WTC11 (cell line): Measurements from ENCODE around the gene XPNPEP3. TPM values are rescaled to one million over a fixed set of nuclear protein-coding genes. Genes with fewer than 3 reads are reported as not detected.

ENCODE experiments used
- ATAC-seq: fragments of 200-7000 bp; cut with Tn5 transposase; 2 replicates; pipeline ENCODE4 v1.10.0; 2021; ENCODE audit warnings: mild to moderate bottlenecking, moderate library complexity
- CTCF ChIA-PET: fragments of 300-600 bp; sonication (Branson Sonifier 250); formaldehyde crosslinking; loops from one replicate; lab custom pipeline; 2021; ENCODE audit warnings: antibody characterized with exemption; lab: Charles Lee
- POLR2A ChIA-PET: fragments of 350-600 bp; sonication (Branson Sonifier 250); formaldehyde crosslinking; loops from one replicate; lab custom pipeline; 2021; ENCODE audit warnings: antibody characterized with exemption; lab: Charles Lee
- DNase-seq: peaks from one replicate; pipeline ENCODE4 v3.0.0; 2021; ENCODE audit warnings: low spot score
- H3K27ac Mint-ChIP-seq: 2 replicates; pipeline ENCODE4 v1.8.0; 2021; ENCODE audit warnings: mixed read lengths
- H3K27me3 Mint-ChIP-seq: 2 replicates; pipeline ENCODE4 v1.8.0; 2021; ENCODE audit warnings: low read depth, mild to moderate bottlenecking, moderate library complexity, mixed read lengths
- H3K36me3 Mint-ChIP-seq: 2 replicates; pipeline ENCODE4 v1.8.0; 2021; ENCODE audit warnings: mixed read lengths
- H3K4me1 Mint-ChIP-seq: 2 replicates; pipeline ENCODE4 v1.8.0; 2022; ENCODE audit warnings: mixed read lengths
- H3K4me3 Mint-ChIP-seq: 2 replicates; pipeline ENCODE4 v1.8.0; 2021; ENCODE audit warnings: mild to moderate bottlenecking, moderate library complexity, mixed read lengths
- H3K9me3 Mint-ChIP-seq: 2 replicates; pipeline ENCODE4 v1.8.0; 2021; ENCODE audit warnings: mixed read lengths
- ATF3 ChIP-seq: sonication (generic); formaldehyde crosslinking; conservative IDR thresholded peaks from 2 replicates; pipeline ENCODE4 v1.8.1; 2022; ENCODE audit warnings: mild to moderate bottlenecking, missing genetic modification reagents
- ELF4 ChIP-seq: sonication (generic); formaldehyde crosslinking; IDR thresholded peaks from 2 replicates; pipeline ENCODE4 v1.8.1; 2022; ENCODE audit warnings: low read depth, mild to moderate bottlenecking, moderate library complexity, missing genetic modification reagents
- EMX1 ChIP-seq: fragments of 250-450 bp; sonication (Bioruptor Pico); IDR thresholded peaks from 2 replicates; pipeline ENCODE4 v1.8.0; 2021; ENCODE audit warnings: mild to moderate bottlenecking
- ETV6 ChIP-seq: sonication (generic); formaldehyde crosslinking; IDR thresholded peaks from 2 replicates; pipeline ENCODE4 v1.8.1; 2022; ENCODE audit warnings: mild to moderate bottlenecking, missing genetic modification reagents
- GABPB1 ChIP-seq: sonication (generic); formaldehyde crosslinking; IDR thresholded peaks from 2 replicates; pipeline ENCODE4 v1.8.1; 2023; ENCODE audit warnings: mild to moderate bottlenecking, missing genetic modification reagents
- JAZF1 ChIP-seq: fragments of 250-450 bp; sonication (Bioruptor Pico); IDR thresholded peaks from 2 replicates; pipeline ENCODE4 v1.9.0; 2021; ENCODE audit warnings: moderate library complexity, mild to moderate bottlenecking, inconsistent platforms
- MAX ChIP-seq: sonication (generic); formaldehyde crosslinking; IDR thresholded peaks from 2 replicates; pipeline ENCODE4 v1.8.0; 2022; ENCODE audit warnings: mild to moderate bottlenecking, missing genetic modification reagents
- MLX ChIP-seq: sonication (generic); formaldehyde crosslinking; IDR thresholded peaks from 2 replicates; pipeline ENCODE4 v1.8.1; 2023; ENCODE audit warnings: mild to moderate bottlenecking, missing genetic modification reagents, moderate library complexity
- NR2C2 ChIP-seq: sonication (generic); formaldehyde crosslinking; IDR thresholded peaks from 2 replicates; pipeline ENCODE4 v1.8.0; 2022; ENCODE audit warnings: mild to moderate bottlenecking, missing genetic modification reagents
- PRRX2 ChIP-seq: fragments of 250-450 bp; sonication (Bioruptor Pico); IDR thresholded peaks from 2 replicates; pipeline ENCODE4 v1.8.0; 2021; ENCODE audit warnings: mild to moderate bottlenecking
- RORB ChIP-seq: fragments of 250-450 bp; sonication (Bioruptor Pico); IDR thresholded peaks from 2 replicates; pipeline ENCODE4 v1.9.0; 2021; ENCODE audit warnings: mild to moderate bottlenecking
- SP1 ChIP-seq: sonication (generic); formaldehyde crosslinking; conservative IDR thresholded peaks from 2 replicates; pipeline ENCODE4 v1.8.1; 2022; ENCODE audit warnings: missing genetic modification reagents
- TP53 ChIP-seq: sonication (generic); formaldehyde crosslinking; IDR thresholded peaks from 2 replicates; pipeline ENCODE4 v1.8.1; 2023; ENCODE audit warnings: mild to moderate bottlenecking, missing genetic modification reagents
- USF1 ChIP-seq: sonication (generic); formaldehyde crosslinking; IDR thresholded peaks from 2 replicates; pipeline ENCODE4 v1.8.0; 2022; ENCODE audit warnings: mild to moderate bottlenecking, missing genetic modification reagents
- ZMAT4 ChIP-seq: fragments of 250-450 bp; sonication (Bioruptor Pico); IDR thresholded peaks from 2 replicates; pipeline ENCODE4 v1.9.0; 2021; ENCODE audit warnings: mild to moderate bottlenecking
- ZNF219 ChIP-seq: sonication (generic); formaldehyde crosslinking; IDR thresholded peaks from 2 replicates; pipeline ENCODE4 v1.8.0; 2023; ENCODE audit warnings: missing genetic modification reagents, mild to moderate bottlenecking, borderline replicate concordance
- ZNF232 ChIP-seq: sonication (generic); formaldehyde crosslinking; IDR thresholded peaks from 2 replicates; pipeline ENCODE4 v1.8.0; 2022; ENCODE audit warnings: mild to moderate bottlenecking, missing genetic modification reagents
- ZNF263 ChIP-seq: sonication (generic); formaldehyde crosslinking; IDR thresholded peaks from 2 replicates; pipeline ENCODE4 v1.8.1; 2022; ENCODE audit warnings: low read depth, mild to moderate bottlenecking, moderate library complexity, missing genetic modification reagents
- ZNF281 ChIP-seq: sonication (generic); formaldehyde crosslinking; IDR thresholded peaks from 2 replicates; pipeline ENCODE4 v1.8.0; 2023; ENCODE audit warnings: mild to moderate bottlenecking, missing genetic modification reagents
- ZNF425 ChIP-seq: fragments of 250-450 bp; sonication (Bioruptor Pico); conservative IDR thresholded peaks from 2 replicates; pipeline ENCODE4 v1.9.0; 2021; ENCODE audit warnings: mild to moderate bottlenecking
- ZNF671 ChIP-seq: fragments of 250-450 bp; sonication (Bioruptor Pico); IDR thresholded peaks from 2 replicates; pipeline ENCODE4 v1.8.0; 2021; ENCODE audit warnings: mild to moderate bottlenecking
- total RNA-seq: library from RNA; stranded (reverse); gene quantifications from 3 replicates; pipeline ENCODE4 v1.2.3, GENCODE V29; 2021

The XPNPEP3 gene
- total RNA-seq, 1 experiment from 2014 or later, result 28.2 TPM

GRCh38 chr22:40875111-40875510, 18.2 kb downstream of the XPNPEP3 start:
- ChIA-PET CTCF (no interaction called here), POLR2A (no interaction called here)
- ATAC-seq, result no peak
- Mint-ChIP-seq H3K4me1 (no peaks in the 10 kb centered on the region), H3K9me3 (no peaks in the 10 kb centered on the region), H3K4me3 (no peak overlapping the region), H3K27ac (no peak overlapping the region), H3K27me3 (no peaks in the 10 kb centered on the region), H3K36me3 (peaks cover 4% of the 10 kb centered on the region)
- TF ChIP-seq ETV6 (CRISPR knock-in tag), result no peak
- no peak for TF ChIP-seq ZNF263
- DNase-seq, result no peak

- H3K4me1 Mint-ChIP-seq, result no peaks in the 10 kb centered on the region
- TF ChIP-seq ZMAT4 (CRISPR knock-in tag), result no peak
- TF ChIP-seq TP53 (CRISPR knock-in tag), result no peak
- TF ChIP-seq GABPB1 (CRISPR knock-in tag), result no peak
- TF ChIP-seq EMX1 (CRISPR knock-in tag), result no peak
- no peak for TF ChIP-seq ZNF425
- TF ChIP-seq SP1 (CRISPR knock-in tag), result no peak
- no peak overlapping the region for H3K4me3 Mint-ChIP-seq
- no peaks in the 10 kb centered on the region for H3K27me3 Mint-ChIP-seq
- ChIA-PET POLR2A (no interaction called here), CTCF (interaction anchor here (2.2 kb wide), 1 partner anchor 46 kb away, joined by 5 read pairs; no protein-coding TSS in a partner anchor)
- H3K27ac Mint-ChIP-seq, result 0 out of 2 replicates have a peak overlapping the region, but pooled peaks have one; percentile 36
- DNase-seq (no peak), ATAC-seq (no peak)
- H3K9me3 Mint-ChIP-seq, result no peaks in the 10 kb centered on the region
- peaks cover 5% of the 10 kb centered on the region for H3K36me3 Mint-ChIP-seq
These were observed 20.0 kb downstream of the XPNPEP3 start for GRCh38 chr22:40876907-40877306.

- POLR2A ChIA-PET, result interaction anchor here (0.6 kb wide), 1 partner anchor 241 kb away, joined by 3 read pairs; the partner anchor contains the start of gene MRTFA
- no peak for ATAC-seq
- H3K9me3 Mint-ChIP-seq, result no peaks in the 10 kb centered on the region
- no peak overlapping the region for H3K4me3 Mint-ChIP-seq
- no peaks in the 10 kb centered on the region for H3K27me3 Mint-ChIP-seq
- no peaks in the 10 kb centered on the region for H3K4me1 Mint-ChIP-seq
- H3K36me3 Mint-ChIP-seq, result peaks cover 6% of the 10 kb centered on the region
- no peak for DNase-seq
- CTCF ChIA-PET, result interaction anchor here (1.1 to 2.2 kb wide), 2 partner anchors 45 to 195 kb away, joined by 3 to 5 read pairs; no protein-coding TSS in a partner anchor
- no peak for TF ChIP-seq MLX (CRISPR knock-in tag)
- no peak for TF ChIP-seq ATF3
- no peak for TF ChIP-seq ZNF281
- TF ChIP-seq ELF4, result no peak
- TF ChIP-seq ZNF219, result no peak
- no peak for TF ChIP-seq JAZF1 (CRISPR knock-in tag)
- peak overlapping the region; percentile 47; the same call in 1 of the 2 replicates for H3K27ac Mint-ChIP-seq
These were observed 20.5 kb downstream of the XPNPEP3 start for GRCh38 chr22:40877488-40877887.

GRCh38 chr22:40878922-40879321, 22.0 kb downstream of the XPNPEP3 start:
- Mint-ChIP-seq H3K4me3 (no peak overlapping the region), H3K4me1 (no peaks in the 10 kb centered on the region), H3K27me3 (no peaks in the 10 kb centered on the region), H3K27ac (no peak overlapping the region), H3K9me3 (no peaks in the 10 kb centered on the region), H3K36me3 (peaks cover 10% of the 10 kb centered on the region)
- no peak for ATAC-seq
- DNase-seq, result no peak
- ChIA-PET POLR2A (no interaction called here), CTCF (interaction anchor here (0.9 kb wide), 1 partner anchor 20 kb away, joined by 3 read pairs; no protein-coding TSS in a partner anchor)
- TF ChIP-seq ZNF232 (CRISPR knock-in tag) (no peak), ELF4 (no peak), RORB (CRISPR knock-in tag) (no peak), ZNF671 (no peak), NR2C2 (CRISPR knock-in tag) (no peak), USF1 (no peak), ZNF263 (no peak), ZMAT4 (CRISPR knock-in tag) (no peak), PRRX2 (CRISPR knock-in tag) (no peak), MAX (CRISPR knock-in tag) (no peak)
